ENCODE measurements around the gene TRMT44.

DNA sequence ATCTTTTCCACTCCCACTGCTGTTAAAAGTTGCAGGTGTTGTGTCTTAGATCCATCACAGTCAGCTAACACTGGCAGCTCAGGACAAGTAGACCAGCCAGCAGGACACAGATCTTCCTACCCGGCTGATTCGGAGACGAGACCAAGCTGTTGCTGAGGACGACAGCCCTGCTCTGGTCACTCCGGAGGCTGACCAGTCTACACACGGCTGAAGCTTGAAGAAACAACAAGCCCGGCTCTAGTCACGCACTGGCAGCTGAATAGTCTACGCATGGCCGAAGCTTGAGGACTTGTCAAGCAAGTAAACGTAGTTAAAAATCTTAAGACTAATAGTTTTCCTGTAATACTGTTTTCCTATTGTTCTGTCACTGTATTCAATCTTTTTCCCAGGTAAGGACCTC, 1.8 kb upstream of the TRMT44 start:
- TF ChIP-seq, protein P1, sequence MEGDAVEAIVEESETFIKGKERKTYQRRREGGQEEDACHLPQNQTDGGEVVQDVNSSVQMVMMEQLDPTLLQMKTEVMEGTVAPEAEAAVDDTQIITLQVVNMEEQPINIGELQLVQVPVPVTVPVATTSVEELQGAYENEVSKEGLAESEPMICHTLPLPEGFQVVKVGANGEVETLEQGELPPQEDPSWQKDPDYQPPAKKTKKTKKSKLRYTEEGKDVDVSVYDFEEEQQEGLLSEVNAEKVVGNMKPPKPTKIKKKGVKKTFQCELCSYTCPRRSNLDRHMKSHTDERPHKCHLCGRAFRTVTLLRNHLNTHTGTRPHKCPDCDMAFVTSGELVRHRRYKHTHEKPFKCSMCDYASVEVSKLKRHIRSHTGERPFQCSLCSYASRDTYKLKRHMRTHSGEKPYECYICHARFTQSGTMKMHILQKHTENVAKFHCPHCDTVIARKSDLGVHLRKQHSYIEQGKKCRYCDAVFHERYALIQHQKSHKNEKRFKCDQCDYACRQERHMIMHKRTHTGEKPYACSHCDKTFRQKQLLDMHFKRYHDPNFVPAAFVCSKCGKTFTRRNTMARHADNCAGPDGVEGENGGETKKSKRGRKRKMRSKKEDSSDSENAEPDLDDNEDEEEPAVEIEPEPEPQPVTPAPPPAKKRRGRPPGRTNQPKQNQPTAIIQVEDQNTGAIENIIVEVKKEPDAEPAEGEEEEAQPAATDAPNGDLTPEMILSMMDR (IDR thresholded peaks at IDR 0.05), result no peak
- TF ChIP-seq POLR2AphosphoS5 (IDR thresholded peaks at IDR 0.05), result no peak

Data from prostate gland (tissue), 2 donors.